ENCODE data around the gene SPDEF.

Gene SPDEF

DNA sequence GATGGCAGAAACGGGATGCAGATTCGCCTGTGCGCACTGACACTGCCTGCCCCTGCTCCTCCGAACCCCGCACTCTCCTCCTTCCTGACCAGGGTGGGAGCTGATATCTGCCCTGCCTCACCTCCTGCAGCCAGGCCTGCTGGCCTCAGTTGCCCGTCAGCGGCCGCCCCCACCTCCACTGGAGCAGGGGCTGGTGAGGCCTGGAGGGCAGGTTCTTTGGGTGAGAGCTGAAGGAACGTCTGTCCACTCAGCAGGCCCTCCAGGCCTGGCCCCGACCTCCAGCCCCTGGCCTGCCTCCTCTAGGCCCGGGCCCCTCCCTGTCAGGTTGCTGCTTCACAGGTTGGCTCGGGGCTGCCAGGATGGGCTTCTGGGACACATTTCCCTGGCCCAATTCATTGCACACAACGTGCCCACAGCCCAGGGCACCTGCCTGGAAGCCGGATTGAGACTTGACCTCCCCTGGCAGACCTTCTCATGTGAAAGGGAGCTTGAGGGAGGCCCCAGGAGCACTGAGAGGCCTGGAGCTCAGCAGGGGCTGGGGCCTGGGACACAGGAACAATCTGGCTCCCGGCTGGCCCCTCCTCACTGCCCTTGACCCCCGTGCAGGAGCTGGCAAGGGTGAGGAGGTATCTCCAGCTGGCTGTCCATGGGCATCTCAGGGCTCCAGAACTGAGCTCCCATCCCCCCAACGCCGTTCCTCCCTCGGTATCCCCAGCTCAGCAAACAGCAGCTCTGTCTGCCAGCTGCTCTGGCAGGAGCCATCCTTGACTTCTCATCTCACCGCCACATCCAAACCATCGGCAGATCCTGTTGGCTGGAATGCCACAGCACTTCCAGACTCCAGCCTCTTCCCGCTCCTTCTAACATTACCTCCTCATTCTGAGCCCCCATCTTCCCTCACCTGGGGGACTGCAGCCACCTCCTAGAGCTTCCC is 39.5 kb downstream of the SPDEF start:
- H3K27me3 ChIP-seq (ENCODE audit: insufficient read depth, low read depth): no peaks in the 10 kb centered on the region
- H3K36me3 ChIP-seq (ENCODE audit: insufficient read depth): no peaks in the 10 kb centered on the region
- H4K20me1 ChIP-seq (ENCODE audit: insufficient read depth): no peaks in the 10 kb centered on the region
- TF ChIP-seq, protein P1, sequence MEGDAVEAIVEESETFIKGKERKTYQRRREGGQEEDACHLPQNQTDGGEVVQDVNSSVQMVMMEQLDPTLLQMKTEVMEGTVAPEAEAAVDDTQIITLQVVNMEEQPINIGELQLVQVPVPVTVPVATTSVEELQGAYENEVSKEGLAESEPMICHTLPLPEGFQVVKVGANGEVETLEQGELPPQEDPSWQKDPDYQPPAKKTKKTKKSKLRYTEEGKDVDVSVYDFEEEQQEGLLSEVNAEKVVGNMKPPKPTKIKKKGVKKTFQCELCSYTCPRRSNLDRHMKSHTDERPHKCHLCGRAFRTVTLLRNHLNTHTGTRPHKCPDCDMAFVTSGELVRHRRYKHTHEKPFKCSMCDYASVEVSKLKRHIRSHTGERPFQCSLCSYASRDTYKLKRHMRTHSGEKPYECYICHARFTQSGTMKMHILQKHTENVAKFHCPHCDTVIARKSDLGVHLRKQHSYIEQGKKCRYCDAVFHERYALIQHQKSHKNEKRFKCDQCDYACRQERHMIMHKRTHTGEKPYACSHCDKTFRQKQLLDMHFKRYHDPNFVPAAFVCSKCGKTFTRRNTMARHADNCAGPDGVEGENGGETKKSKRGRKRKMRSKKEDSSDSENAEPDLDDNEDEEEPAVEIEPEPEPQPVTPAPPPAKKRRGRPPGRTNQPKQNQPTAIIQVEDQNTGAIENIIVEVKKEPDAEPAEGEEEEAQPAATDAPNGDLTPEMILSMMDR (conservative IDR thresholded peaks at IDR 0.05; ENCODE audit: low read depth, low read length): no peak
- no peak overlapping the region for H3K4me2 ChIP-seq
- H3K4me3 ChIP-seq (IDR thresholded peaks at IDR 0.05; ENCODE audit: insufficient read depth, low read depth, low read length): no peak overlapping the region
- no peaks in the 10 kb centered on the region for H3K79me2 ChIP-seq (ENCODE audit: insufficient read depth, low read depth)
- H3K9ac ChIP-seq: no peak overlapping the region
- no peak overlapping the region for H3K27ac ChIP-seq
- H3K4me1 ChIP-seq (ENCODE audit: low read depth, poor library complexity, severe bottlenecking): no peaks in the 10 kb centered on the region
- no peak overlapping the region for H2AFZ ChIP-seq (ENCODE audit: low read depth)

DNA sequence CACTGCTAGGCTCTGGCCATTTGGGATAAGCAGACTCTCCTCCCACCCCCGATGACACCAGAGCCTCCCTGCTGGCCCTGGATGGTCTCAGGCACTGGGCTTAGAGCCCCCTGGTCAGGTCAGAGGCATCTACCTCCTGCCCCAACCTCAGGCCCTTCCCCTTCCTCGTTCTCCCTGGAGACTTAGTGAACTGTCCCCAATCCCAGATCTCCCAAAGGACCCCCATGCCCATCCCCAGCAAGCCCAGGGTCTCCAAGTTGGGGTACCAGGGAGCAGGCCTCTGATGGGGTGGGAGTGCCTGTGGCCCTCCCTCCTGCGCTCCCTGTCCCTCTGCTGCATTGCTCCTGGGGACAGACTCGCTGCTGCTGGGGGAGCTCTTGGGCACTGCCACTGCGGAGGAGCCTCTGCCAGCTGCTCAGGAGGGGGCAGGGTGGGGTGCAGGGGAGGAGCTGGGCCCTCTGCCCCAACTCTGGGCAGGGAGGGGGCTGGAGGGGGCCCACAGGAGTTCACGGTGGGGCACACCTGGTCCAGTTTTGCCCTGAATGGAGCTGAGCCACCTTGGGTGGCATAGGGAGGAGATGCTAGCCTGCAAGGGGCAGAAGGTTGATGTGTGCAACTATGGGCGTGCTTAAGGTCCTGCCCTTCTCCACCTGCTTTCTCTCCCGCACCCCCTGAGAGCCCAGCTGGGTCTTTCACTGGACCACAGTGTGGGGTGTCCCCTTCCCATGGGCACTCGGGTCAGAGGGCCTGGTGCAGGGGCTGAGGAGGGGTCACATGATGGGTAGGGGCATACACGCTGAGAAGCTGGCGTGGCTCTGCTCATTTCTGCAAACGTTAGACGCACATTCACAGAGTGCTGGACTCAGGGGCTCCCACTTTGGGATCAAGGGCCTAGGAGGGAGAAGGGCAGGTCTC is 40.4 kb downstream of the SPDEF start:
- Histone ChIP-seq H3K27ac (no peak overlapping the region), H2AFZ (ENCODE audit: low read depth) (no peak overlapping the region), H3K36me3 (ENCODE audit: insufficient read depth) (no peaks in the 10 kb centered on the region), H3K79me2 (ENCODE audit: insufficient read depth, low read depth) (no peaks in the 10 kb centered on the region), H3K9ac (no peak overlapping the region), H3K4me1 (ENCODE audit: low read depth, poor library complexity, severe bottlenecking) (no peaks in the 10 kb centered on the region), H3K27me3 (ENCODE audit: insufficient read depth, low read depth) (no peaks in the 10 kb centered on the region), H3K4me3 (IDR thresholded peaks at IDR 0.05; ENCODE audit: insufficient read depth, low read depth, low read length) (no peak overlapping the region), H4K20me1 (ENCODE audit: insufficient read depth) (no peaks in the 10 kb centered on the region), H3K4me2 (no peak overlapping the region)
- TF ChIP-seq, protein P1 (conservative IDR thresholded peaks at IDR 0.05; ENCODE audit: low read depth, low read length): no peak

DNA sequence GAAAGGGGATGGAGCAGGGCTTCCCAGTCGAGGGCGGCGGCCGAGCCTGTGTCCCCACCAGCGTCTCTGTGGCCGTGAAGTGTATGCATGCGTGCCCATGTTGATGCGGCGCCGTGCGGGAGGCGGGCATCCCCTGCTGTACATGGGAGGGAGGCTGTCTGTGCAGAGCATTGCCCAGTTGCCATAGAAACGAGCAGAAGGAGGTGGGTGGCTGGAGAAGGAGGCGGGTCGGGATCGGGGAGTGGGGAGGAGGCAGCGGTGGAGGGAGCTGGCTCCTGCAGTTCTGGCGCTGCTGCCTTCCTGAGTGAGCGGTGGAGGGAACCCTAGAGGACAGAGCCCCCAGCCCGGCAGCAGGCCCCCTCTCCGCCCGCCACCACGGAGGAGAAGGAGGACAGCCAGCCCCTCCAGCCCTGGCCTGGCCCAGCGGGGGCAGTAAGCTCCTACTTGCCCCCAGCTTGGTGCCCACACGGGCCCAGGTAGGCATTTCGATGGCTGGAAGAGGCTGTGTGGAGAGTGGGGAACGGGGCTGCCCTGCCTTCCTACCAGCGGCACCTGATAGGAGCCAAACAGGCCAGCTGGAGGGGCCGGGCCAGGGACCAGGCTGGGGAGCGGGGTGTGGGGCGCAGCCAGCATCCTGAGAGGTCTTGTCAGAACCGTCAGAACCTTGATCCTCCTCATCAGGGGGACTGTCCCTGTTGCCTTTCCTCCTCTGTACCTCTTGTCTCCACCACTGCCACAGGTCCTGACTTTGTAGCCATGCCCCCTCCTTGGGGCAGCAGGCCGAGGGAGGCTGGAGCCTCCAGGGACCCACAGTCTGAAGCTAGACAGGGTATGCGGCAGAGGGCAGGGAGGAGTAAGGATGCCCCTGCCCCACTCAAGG is 41.3 kb downstream of the SPDEF start:
- Histone ChIP-seq H3K4me2 (no peak overlapping the region), H3K36me3 (ENCODE audit: insufficient read depth) (no peaks in the 10 kb centered on the region), H3K27ac (no peak overlapping the region), H3K9ac (no peak overlapping the region), H4K20me1 (ENCODE audit: insufficient read depth) (no peaks in the 10 kb centered on the region), H2AFZ (ENCODE audit: low read depth) (no peak overlapping the region), H3K79me2 (ENCODE audit: insufficient read depth, low read depth) (no peaks in the 10 kb centered on the region), H3K4me1 (ENCODE audit: low read depth, poor library complexity, severe bottlenecking) (no peaks in the 10 kb centered on the region), H3K4me3 (IDR thresholded peaks at IDR 0.05; ENCODE audit: insufficient read depth, low read depth, low read length) (no peak overlapping the region), H3K27me3 (ENCODE audit: insufficient read depth, low read depth) (no peaks in the 10 kb centered on the region)
- TF ChIP-seq, protein P1 (conservative IDR thresholded peaks at IDR 0.05; ENCODE audit: low read depth, low read length): no peak

DNA sequence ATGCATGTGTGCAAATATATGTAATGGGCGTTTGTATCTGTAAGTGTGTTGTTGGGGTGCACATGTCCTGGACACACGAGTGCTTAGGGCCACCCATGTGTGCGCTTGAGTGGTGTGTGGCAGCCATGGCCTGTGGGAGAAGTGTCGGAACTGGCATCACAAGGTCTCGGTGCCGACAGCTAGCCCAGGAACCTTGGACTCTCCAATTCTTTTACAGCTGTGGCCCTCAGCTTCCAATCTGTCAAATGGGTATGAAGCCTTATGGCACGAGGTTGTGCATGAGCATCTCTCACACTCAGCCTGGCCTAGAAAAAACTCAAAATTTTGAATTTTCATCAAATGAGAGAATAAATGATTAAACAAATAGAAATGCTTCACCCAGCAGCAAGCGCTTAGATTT is 42.0 kb downstream of the SPDEF start:
- no peaks in the 10 kb centered on the region for H3K4me1 ChIP-seq (ENCODE audit: low read depth, poor library complexity, severe bottlenecking)
- H3K4me3 ChIP-seq (IDR thresholded peaks at IDR 0.05; ENCODE audit: insufficient read depth, low read depth, low read length): no peak overlapping the region
- no peaks in the 10 kb centered on the region for H4K20me1 ChIP-seq (ENCODE audit: insufficient read depth)
- H2AFZ ChIP-seq (ENCODE audit: low read depth): no peak overlapping the region
- H3K4me2 ChIP-seq: no peak overlapping the region
- no peaks in the 10 kb centered on the region for H3K36me3 ChIP-seq (ENCODE audit: insufficient read depth)
- TF ChIP-seq, protein P1 (conservative IDR thresholded peaks at IDR 0.05; ENCODE audit: low read depth, low read length): no peak
- no peak overlapping the region for H3K27ac ChIP-seq
- H3K27me3 ChIP-seq (ENCODE audit: insufficient read depth, low read depth): no peaks in the 10 kb centered on the region
- no peak overlapping the region for H3K9ac ChIP-seq
- no peaks in the 10 kb centered on the region for H3K79me2 ChIP-seq (ENCODE audit: insufficient read depth, low read depth)

Measured in KMS-11 (cell line).